ENCODE data around the gene RYR1. TPM values are rescaled to one million over a fixed set of nuclear protein-coding genes. Genes with fewer than 3 reads are reported as not detected.
"Not testable (repeated sequence)": the region's sequence is repeated elsewhere in the genome, so short reads cannot be mapped to it uniquely, and the experiment has no call there.

RYR1 gene
- total RNA-seq, 1 donor from 2014 or later = 1.3 TPM

GRCh38 chr19:38556521-38557174 is 123.2 kb downstream of the RYR1 start:
- H3K27ac Mint-ChIP-seq (ENCODE audit: unreplicated experiment) = no peak overlapping the region
- H3K4me3 Mint-ChIP-seq (ENCODE audit: unreplicated experiment) = no peak overlapping the region
- no peaks in the 10 kb centered on the region for H3K4me1 Mint-ChIP-seq (ENCODE audit: unreplicated experiment)
- peaks cover 2% of the 10 kb centered on the region for H3K36me3 Mint-ChIP-seq (ENCODE audit: low read depth, unreplicated experiment)
- TF ChIP-seq CTCF (IDR thresholded peaks at IDR 0.05; ENCODE audit: unreplicated experiment) = no peak
- H3K27me3 Mint-ChIP-seq (ENCODE audit: unreplicated experiment) = no peaks in the 10 kb centered on the region
- H3K9me3 Mint-ChIP-seq (ENCODE audit: unreplicated experiment) = no peaks in the 10 kb centered on the region
- DNase-seq (ENCODE audit: low spot score) = no peak

GRCh38 chr19:38557205-38557799 is 123.8 kb downstream of the RYR1 start:
- no peak for DNase-seq (ENCODE audit: low spot score)
- Mint-ChIP-seq H3K4me3 (ENCODE audit: unreplicated experiment) (no peak overlapping the region), H3K27me3 (ENCODE audit: unreplicated experiment) (peaks cover 1% of the 10 kb centered on the region), H3K4me1 (ENCODE audit: unreplicated experiment) (no peaks in the 10 kb centered on the region), H3K9me3 (ENCODE audit: unreplicated experiment) (no peaks in the 10 kb centered on the region), H3K36me3 (ENCODE audit: low read depth, unreplicated experiment) (peaks cover 7% of the 10 kb centered on the region), H3K27ac (ENCODE audit: unreplicated experiment) (no peak overlapping the region)
- no peak for TF ChIP-seq CTCF (IDR thresholded peaks at IDR 0.05; ENCODE audit: unreplicated experiment)

GRCh38 chr19:38558933-38559332 is 125.4 kb downstream of the RYR1 start:
- not testable (repeated sequence) for H3K27me3 Mint-ChIP-seq (ENCODE audit: unreplicated experiment); H3K4me3 Mint-ChIP-seq (ENCODE audit: unreplicated experiment); H3K27ac Mint-ChIP-seq (ENCODE audit: unreplicated experiment); H3K9me3 Mint-ChIP-seq (ENCODE audit: unreplicated experiment); H3K4me1 Mint-ChIP-seq (ENCODE audit: unreplicated experiment); DNase-seq (ENCODE audit: low spot score)
- peaks cover 13% of the 10 kb centered on the region for H3K36me3 Mint-ChIP-seq (ENCODE audit: low read depth, unreplicated experiment)

GRCh38 chr19:38559428-38560401 is 126.2 kb downstream of the RYR1 start:
- Mint-ChIP-seq H3K4me3 (ENCODE audit: unreplicated experiment) (no peak overlapping the region), H3K27me3 (ENCODE audit: unreplicated experiment) (peaks cover 9% of the 10 kb centered on the region), H3K4me1 (ENCODE audit: unreplicated experiment) (no peaks in the 10 kb centered on the region), H3K27ac (ENCODE audit: unreplicated experiment) (no peak overlapping the region), H3K36me3 (ENCODE audit: low read depth, unreplicated experiment) (peaks cover 13% of the 10 kb centered on the region), H3K9me3 (ENCODE audit: unreplicated experiment) (no peaks in the 10 kb centered on the region)
- DNase-seq (ENCODE audit: low spot score) = no peak
- TF ChIP-seq CTCF (IDR thresholded peaks at IDR 0.05; ENCODE audit: unreplicated experiment) = no peak

- Mint-ChIP-seq H3K9me3 (ENCODE audit: unreplicated experiment) (no peaks in the 10 kb centered on the region), H3K27me3 (ENCODE audit: unreplicated experiment) (peaks cover 11% of the 10 kb centered on the region), H3K4me1 (ENCODE audit: unreplicated experiment) (no peaks in the 10 kb centered on the region), H3K27ac (ENCODE audit: unreplicated experiment) (no peak overlapping the region), H3K4me3 (ENCODE audit: unreplicated experiment) (no peak overlapping the region), H3K36me3 (ENCODE audit: low read depth, unreplicated experiment) (peaks cover 13% of the 10 kb centered on the region)
- TF ChIP-seq CTCF (IDR thresholded peaks at IDR 0.05; ENCODE audit: unreplicated experiment) = no peak
- DNase-seq (ENCODE audit: low spot score) = no peak
These were observed 127.6 kb downstream of the RYR1 start for GRCh38 chr19:38561053-38561606.
